HG02642 (cell line): Measurements from ENCODE around the gene ENTPD5.
"Not testable (repeated sequence)": the region's sequence is repeated elsewhere in the genome, so short reads cannot be mapped to it uniquely, and the experiment has no call there.

Source experiments
- ATAC-seq: cut with Tn5 transposase; IDR thresholded peaks from one replicate; pipeline ENCODE4 v1.9.1; 2021; ENCODE audit warnings: mild to moderate bottlenecking; ENCODE audit not compliant: unreplicated experiment, poor library complexity

Gene ENTPD5

GRCh38 chr14:74008843-74009499, 10.1 kb downstream of the ENTPD5 start:
- no peak for ATAC-seq

GRCh38 chr14:74005664-74006063, 13.4 kb downstream of the ENTPD5 start:
- not testable (repeated sequence) for ATAC-seq

- ATAC-seq: no peak
Observed at GRCh38 chr14:73998726-73999125, 20.4 kb downstream of the ENTPD5 start.

GRCh38 chr14:73997944-73998447, 21.1 kb downstream of the ENTPD5 start:
- no peak for ATAC-seq

GRCh38 chr14:73997108-73997943, 21.8 kb downstream of the ENTPD5 start:
- ATAC-seq: no peak

- ATAC-seq: no peak
Observed at GRCh38 chr14:73996731-73997107, 22.4 kb downstream of the ENTPD5 start.

- ATAC-seq: no peak
Observed at GRCh38 chr14:73995977-73996378, 23.1 kb downstream of the ENTPD5 start.

- not testable (repeated sequence) for ATAC-seq
Observed at GRCh38 chr14:73994926-73995325, 24.2 kb downstream of the ENTPD5 start.

- no peak for ATAC-seq
Observed at GRCh38 chr14:73991092-73991491, 28.0 kb downstream of the ENTPD5 start.

GRCh38 chr14:73988656-73989055, 30.4 kb downstream of the ENTPD5 start:
- ATAC-seq: not testable (repeated sequence)

GRCh38 chr14:73988065-73988464, 31.0 kb downstream of the ENTPD5 start:
- ATAC-seq: no peak

- no peak for ATAC-seq
Observed at GRCh38 chr14:73977896-73978295, 41.2 kb downstream of the ENTPD5 start.

- ATAC-seq: no peak
Observed at GRCh38 chr14:73976125-73976524, 43.0 kb downstream of the ENTPD5 start.

GRCh38 chr14:73973497-73973896, 45.6 kb downstream of the ENTPD5 start:
- ATAC-seq: no peak

GRCh38 chr14:73968885-73969284, 50.2 kb downstream of the ENTPD5 start:
- no peak for ATAC-seq

GRCh38 chr14:73965216-73965615, 53.9 kb downstream of the ENTPD5 start:
- no peak for ATAC-seq

GRCh38 chr14:73961192-73961591, 57.9 kb downstream of the ENTPD5 start:
- ATAC-seq: no peak

- no peak for ATAC-seq
Observed at GRCh38 chr14:73958591-73958990, 60.5 kb downstream of the ENTPD5 start.

- no peak for ATAC-seq
Observed at GRCh38 chr14:73955674-73956073, 63.4 kb downstream of the ENTPD5 start.

- ATAC-seq: no peak
Observed at GRCh38 chr14:73953731-73954130, 65.4 kb downstream of the ENTPD5 start.
